ENCODE measurements around the gene TLL1.

DNA sequence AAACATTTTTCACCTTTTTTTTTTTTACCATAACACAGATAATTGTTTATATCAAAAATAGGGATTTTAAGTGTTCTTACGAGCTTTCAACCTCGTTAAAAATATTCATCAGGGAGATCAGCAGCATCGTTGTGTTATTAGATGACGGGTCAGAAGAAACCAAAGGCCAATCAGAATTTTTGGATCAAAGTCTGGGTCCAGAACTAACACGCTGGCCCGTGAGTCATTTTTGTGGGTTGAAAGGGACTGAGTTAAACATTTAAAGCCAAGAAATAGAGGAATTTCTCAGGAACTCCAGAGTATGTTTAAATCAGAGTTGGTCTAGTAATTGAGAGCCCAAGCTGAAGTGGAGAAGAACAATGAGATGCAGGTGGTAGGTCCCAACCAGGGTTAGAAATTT is 170.8 kb downstream of the TLL1 start:
- no peak for TF ChIP-seq POLR2A (IDR thresholded peaks at IDR 0.05)
- no peak for TF ChIP-seq CTCF (IDR thresholded peaks at IDR 0.05)
- no peak for TF ChIP-seq EP300 (IDR thresholded peaks at IDR 0.05)
